ENCODE results near the gene ESYT3. TPM values are rescaled to one million over a fixed set of nuclear protein-coding genes. Genes with fewer than 3 reads are reported as not detected.

ESYT3 gene
- total RNA-seq, 1 experiment from 2014 or later: 6.3 TPM

DNA sequence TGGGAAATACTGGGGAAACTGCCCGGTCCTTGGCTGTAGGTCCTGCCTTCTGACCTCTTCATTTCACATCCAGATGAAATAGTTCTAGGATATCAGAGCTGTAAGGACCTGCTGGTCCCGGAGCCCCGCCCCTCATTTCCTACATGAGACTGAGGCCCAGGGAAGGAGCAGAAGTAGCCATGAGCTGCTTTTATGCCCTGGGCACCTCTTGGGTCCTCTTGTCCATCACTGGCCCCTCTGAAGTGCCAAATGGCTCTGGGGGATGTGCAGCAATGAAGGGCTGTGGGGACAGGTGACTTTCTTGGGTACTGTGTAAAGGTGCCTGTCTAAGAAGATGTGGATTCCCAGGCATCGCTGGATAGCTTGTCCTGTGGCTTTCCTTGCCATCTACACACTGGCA lies 40.3 kb upstream of the ESYT3 start:
- no peak overlapping the region for H3K23ac ChIP-seq (ENCODE audit: insufficient read length, low read depth, low read length)
- Mint-ChIP-seq H3K4me1 (peaks cover 16 to 21% of the 10 kb centered on the region in 2 experiments), H3K36me3 (ENCODE audit: insufficient read depth in 1 of 3, low read depth in 3 of 3) (no peaks in the 10 kb centered on the region), H3K4me3 (no peak overlapping the region), H3K9me3 (no peaks in the 10 kb centered on the region), H3K27me3 (ENCODE audit: low read depth) (no peaks in the 10 kb centered on the region; the same call in 1 of the 2 replicates), H3K27ac (no peak overlapping the region)
- no peak overlapping the region for H2BK15ac ChIP-seq (ENCODE audit: low read depth, low read length)
- no peak overlapping the region for H3K14ac ChIP-seq (ENCODE audit: insufficient read depth, low read length)
- no peak overlapping the region for H4K5ac ChIP-seq (ENCODE audit: insufficient read length, low read depth, low read length)
- no peaks in the 10 kb centered on the region for H3K9me3 ChIP-seq (ENCODE audit: control insufficient read depth, low read depth, low read length)
- TF ChIP-seq, protein P1, sequence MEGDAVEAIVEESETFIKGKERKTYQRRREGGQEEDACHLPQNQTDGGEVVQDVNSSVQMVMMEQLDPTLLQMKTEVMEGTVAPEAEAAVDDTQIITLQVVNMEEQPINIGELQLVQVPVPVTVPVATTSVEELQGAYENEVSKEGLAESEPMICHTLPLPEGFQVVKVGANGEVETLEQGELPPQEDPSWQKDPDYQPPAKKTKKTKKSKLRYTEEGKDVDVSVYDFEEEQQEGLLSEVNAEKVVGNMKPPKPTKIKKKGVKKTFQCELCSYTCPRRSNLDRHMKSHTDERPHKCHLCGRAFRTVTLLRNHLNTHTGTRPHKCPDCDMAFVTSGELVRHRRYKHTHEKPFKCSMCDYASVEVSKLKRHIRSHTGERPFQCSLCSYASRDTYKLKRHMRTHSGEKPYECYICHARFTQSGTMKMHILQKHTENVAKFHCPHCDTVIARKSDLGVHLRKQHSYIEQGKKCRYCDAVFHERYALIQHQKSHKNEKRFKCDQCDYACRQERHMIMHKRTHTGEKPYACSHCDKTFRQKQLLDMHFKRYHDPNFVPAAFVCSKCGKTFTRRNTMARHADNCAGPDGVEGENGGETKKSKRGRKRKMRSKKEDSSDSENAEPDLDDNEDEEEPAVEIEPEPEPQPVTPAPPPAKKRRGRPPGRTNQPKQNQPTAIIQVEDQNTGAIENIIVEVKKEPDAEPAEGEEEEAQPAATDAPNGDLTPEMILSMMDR (conservative IDR thresholded peaks at IDR 0.05): no peak
- H3K27me3 ChIP-seq (ENCODE audit: insufficient read depth, low read length): no peaks in the 10 kb centered on the region
- no peak overlapping the region for H3K18ac ChIP-seq (ENCODE audit: insufficient read length, low read depth, low read length)
- H2BK120ac ChIP-seq (ENCODE audit: low read depth, low read length, poor library complexity, severe bottlenecking): no peak overlapping the region
- no peak overlapping the region for H2BK12ac ChIP-seq (ENCODE audit: insufficient read length, low read depth, low read length)
- no peak overlapping the region for H3K4ac ChIP-seq (ENCODE audit: low read depth, low read length)
- no peak overlapping the region for H4K91ac ChIP-seq (ENCODE audit: insufficient read length, low read depth, low read length)
- H3K23me2 ChIP-seq (ENCODE audit: insufficient read length, low read depth, low read length, poor library complexity, severe bottlenecking): peaks cover 3% of the 10 kb centered on the region
- H2AK5ac ChIP-seq (ENCODE audit: insufficient read length, low read length): no peak overlapping the region
- H3K56ac ChIP-seq (ENCODE audit: insufficient read length, low read depth, low read length): no peak overlapping the region
- H3K27ac ChIP-seq (ENCODE audit: insufficient read length, low read depth, low read length): no peak overlapping the region
- H3K79me1 ChIP-seq (ENCODE audit: insufficient read depth, low read depth, low read length, poor library complexity, severe bottlenecking): no peaks in the 10 kb centered on the region
- H2BK20ac ChIP-seq (ENCODE audit: low read depth, low read length, poor library complexity, severe bottlenecking): no peak overlapping the region
- no peaks in the 10 kb centered on the region for H3K79me2 ChIP-seq (ENCODE audit: insufficient read depth, low read length)
- no peak overlapping the region for H3T11ph ChIP-seq (ENCODE audit: low read length)
- H3K4me2 ChIP-seq (ENCODE audit: insufficient read depth, insufficient read length, low read length): no peak overlapping the region
- no peak overlapping the region for H4K8ac ChIP-seq (replicated peaks; ENCODE audit: insufficient read length, low read depth, low read length)
- H2AFZ ChIP-seq (ENCODE audit: low read length): no peak overlapping the region
- H3K9ac ChIP-seq (ENCODE audit: extremely low read depth, insufficient read length, low read length): no peak overlapping the region
- peaks cover 3% of the 10 kb centered on the region; the same call in 1 of the 2 replicates for H3K4me1 ChIP-seq (ENCODE audit: insufficient read depth, low read length)
- no peaks in the 10 kb centered on the region for H4K20me1 ChIP-seq (ENCODE audit: control insufficient read depth, insufficient read depth, insufficient read length)
- no peak for DNase-seq
- no CpG with 5 or more reads among the region's 4 CpGs for WGBS (ENCODE audit: extremely low coverage, insufficient read length, low lambda C conversion rate)
- H2BK5ac ChIP-seq (ENCODE audit: insufficient read length, low read length): no peak overlapping the region
